Measurements from ENCODE around the gene TNNT1. TPM values are rescaled to one million over a fixed set of nuclear protein-coding genes. Genes with fewer than 3 reads are reported as not detected.

Gene TNNT1
- polyA plus RNA-seq, 1 donor from 2014 or later = 6.2 TPM

DNA sequence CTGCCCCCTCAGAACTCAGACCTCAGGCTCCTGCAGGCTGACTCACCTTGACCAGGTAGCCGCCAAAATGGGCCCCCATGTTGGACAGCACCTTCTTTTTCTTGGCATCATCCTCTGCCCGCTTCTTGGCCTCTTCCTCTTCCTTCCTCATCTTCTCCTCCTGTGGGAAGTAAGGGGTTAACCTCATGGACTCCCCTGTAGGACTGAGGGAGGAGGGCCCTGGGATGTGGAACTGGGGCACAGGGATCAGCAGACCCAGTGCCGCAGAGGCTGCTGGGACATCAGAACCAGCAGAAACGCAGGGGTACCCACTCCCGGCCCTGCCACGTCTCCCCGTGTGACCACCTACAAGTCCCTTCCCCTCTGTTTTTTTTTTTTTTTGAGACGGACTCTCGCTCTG is 11.1 kb downstream of the TNNT1 start:
- H3K4me3 ChIP-seq (ENCODE audit: low read length) = no peak overlapping the region
- H4K20me1 ChIP-seq (ENCODE audit: insufficient read depth) = no peaks in the 10 kb centered on the region
- H3K4me2 ChIP-seq (ENCODE audit: low read length) = no peak overlapping the region
- no peaks in the 10 kb centered on the region for H3K79me2 ChIP-seq (replicated peaks; ENCODE audit: insufficient read depth, low read length)
- H3K9me2 ChIP-seq (ENCODE audit: insufficient read depth, low read length) = no peaks in the 10 kb centered on the region
- no peak overlapping the region for H2AFZ ChIP-seq (ENCODE audit: low read depth, low read length)
- H3K27me3 ChIP-seq (ENCODE audit: insufficient read depth, low read depth, low read length) = no peaks in the 10 kb centered on the region
- H3K9ac ChIP-seq (ENCODE audit: low read length) = no peak overlapping the region
- no peaks in the 10 kb centered on the region for H3F3A ChIP-seq (ENCODE audit: insufficient read depth, low read length, poor library complexity, severe bottlenecking)
- H3K36me3 ChIP-seq (ENCODE audit: insufficient read depth, low read length) = no peaks in the 10 kb centered on the region
- H3K27ac ChIP-seq (ENCODE audit: low read length) = no peak overlapping the region
- no peaks in the 10 kb centered on the region for H3K9me3 ChIP-seq (ENCODE audit: low read length)
- TF ChIP-seq, protein P1, sequence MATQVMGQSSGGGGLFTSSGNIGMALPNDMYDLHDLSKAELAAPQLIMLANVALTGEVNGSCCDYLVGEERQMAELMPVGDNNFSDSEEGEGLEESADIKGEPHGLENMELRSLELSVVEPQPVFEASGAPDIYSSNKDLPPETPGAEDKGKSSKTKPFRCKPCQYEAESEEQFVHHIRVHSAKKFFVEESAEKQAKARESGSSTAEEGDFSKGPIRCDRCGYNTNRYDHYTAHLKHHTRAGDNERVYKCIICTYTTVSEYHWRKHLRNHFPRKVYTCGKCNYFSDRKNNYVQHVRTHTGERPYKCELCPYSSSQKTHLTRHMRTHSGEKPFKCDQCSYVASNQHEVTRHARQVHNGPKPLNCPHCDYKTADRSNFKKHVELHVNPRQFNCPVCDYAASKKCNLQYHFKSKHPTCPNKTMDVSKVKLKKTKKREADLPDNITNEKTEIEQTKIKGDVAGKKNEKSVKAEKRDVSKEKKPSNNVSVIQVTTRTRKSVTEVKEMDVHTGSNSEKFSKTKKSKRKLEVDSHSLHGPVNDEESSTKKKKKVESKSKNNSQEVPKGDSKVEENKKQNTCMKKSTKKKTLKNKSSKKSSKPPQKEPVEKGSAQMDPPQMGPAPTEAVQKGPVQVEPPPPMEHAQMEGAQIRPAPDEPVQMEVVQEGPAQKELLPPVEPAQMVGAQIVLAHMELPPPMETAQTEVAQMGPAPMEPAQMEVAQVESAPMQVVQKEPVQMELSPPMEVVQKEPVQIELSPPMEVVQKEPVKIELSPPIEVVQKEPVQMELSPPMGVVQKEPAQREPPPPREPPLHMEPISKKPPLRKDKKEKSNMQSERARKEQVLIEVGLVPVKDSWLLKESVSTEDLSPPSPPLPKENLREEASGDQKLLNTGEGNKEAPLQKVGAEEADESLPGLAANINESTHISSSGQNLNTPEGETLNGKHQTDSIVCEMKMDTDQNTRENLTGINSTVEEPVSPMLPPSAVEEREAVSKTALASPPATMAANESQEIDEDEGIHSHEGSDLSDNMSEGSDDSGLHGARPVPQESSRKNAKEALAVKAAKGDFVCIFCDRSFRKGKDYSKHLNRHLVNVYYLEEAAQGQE (IDR thresholded peaks at IDR 0.05; ENCODE audit: borderline replicate concordance) = no peak
- no peak for TF ChIP-seq EP300 (conservative IDR thresholded peaks at IDR 0.05; ENCODE audit: poor library complexity, severe bottlenecking)
- no peak for TF ChIP-seq TAF1 (IDR thresholded peaks at IDR 0.05; ENCODE audit: low read depth)
- TF ChIP-seq, protein P2, sequence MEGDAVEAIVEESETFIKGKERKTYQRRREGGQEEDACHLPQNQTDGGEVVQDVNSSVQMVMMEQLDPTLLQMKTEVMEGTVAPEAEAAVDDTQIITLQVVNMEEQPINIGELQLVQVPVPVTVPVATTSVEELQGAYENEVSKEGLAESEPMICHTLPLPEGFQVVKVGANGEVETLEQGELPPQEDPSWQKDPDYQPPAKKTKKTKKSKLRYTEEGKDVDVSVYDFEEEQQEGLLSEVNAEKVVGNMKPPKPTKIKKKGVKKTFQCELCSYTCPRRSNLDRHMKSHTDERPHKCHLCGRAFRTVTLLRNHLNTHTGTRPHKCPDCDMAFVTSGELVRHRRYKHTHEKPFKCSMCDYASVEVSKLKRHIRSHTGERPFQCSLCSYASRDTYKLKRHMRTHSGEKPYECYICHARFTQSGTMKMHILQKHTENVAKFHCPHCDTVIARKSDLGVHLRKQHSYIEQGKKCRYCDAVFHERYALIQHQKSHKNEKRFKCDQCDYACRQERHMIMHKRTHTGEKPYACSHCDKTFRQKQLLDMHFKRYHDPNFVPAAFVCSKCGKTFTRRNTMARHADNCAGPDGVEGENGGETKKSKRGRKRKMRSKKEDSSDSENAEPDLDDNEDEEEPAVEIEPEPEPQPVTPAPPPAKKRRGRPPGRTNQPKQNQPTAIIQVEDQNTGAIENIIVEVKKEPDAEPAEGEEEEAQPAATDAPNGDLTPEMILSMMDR (IDR thresholded peaks at IDR 0.05; ENCODE audit: poor library complexity, severe bottlenecking) = no peak
- TF ChIP-seq POLR2AphosphoS5 (IDR thresholded peaks at IDR 0.05) = no peak
- TF ChIP-seq MXI1 (conservative IDR thresholded peaks at IDR 0.05; ENCODE audit: poor library complexity, severe bottlenecking) = no peak
- TF ChIP-seq SMC3 (conservative IDR thresholded peaks at IDR 0.05; ENCODE audit: poor library complexity) = no peak
- TF ChIP-seq EZH2 (IDR thresholded peaks at IDR 0.05; ENCODE audit: borderline replicate concordance, insufficient read depth, low read length, poor library complexity, severe bottlenecking) = no peak
- TF ChIP-seq RAD21 (conservative IDR thresholded peaks at IDR 0.05) = no peak

DNA sequence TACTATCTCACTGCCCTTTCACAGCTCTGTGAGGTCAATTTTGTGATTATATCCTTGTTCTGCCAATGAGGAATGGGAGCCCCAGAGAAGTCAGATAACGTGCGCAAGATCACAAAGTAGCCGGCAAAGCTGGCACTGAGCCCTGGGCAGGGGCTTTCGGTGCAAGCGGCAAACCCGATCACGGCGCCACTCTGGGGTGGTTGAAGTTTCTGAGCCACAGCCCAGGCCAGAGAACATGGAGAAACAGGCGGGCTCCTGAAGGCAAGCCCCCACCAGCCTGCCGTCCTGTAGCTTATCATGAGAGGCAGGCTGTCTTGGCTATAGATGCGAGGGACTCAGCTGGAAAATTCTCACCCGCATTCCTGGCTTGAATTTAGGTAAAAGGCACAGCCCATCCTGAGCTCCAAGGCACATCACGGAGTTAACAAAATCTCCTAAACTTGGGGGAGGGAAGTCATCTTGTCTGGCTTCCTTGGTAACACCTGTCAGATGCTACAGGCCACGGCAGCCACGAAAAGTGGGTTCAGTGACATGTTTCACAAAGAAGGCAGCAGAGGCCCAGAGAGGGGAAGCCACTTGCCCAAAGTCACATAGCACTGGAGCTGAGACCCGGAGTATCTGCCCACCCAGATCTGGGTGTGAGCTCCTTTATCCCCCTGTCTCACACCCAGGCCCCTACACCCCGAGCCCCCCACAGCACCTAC is 12.5 kb downstream of the TNNT1 start:
- Histone ChIP-seq H3K9ac (ENCODE audit: low read length) (no peak overlapping the region), H3K36me3 (ENCODE audit: insufficient read depth, low read length) (no peaks in the 10 kb centered on the region)

More for the DNA sequence above, 12.5 kb downstream of the TNNT1 start:
- Histone ChIP-seq H3K27ac (ENCODE audit: low read length) (no peak overlapping the region), H3K9me3 (ENCODE audit: low read length) (no peaks in the 10 kb centered on the region), H3K4me2 (ENCODE audit: low read length) (no peak overlapping the region), H4K20me1 (ENCODE audit: insufficient read depth) (no peaks in the 10 kb centered on the region), H3F3A (ENCODE audit: insufficient read depth, low read length, poor library complexity, severe bottlenecking) (no peaks in the 10 kb centered on the region), H3K27me3 (ENCODE audit: insufficient read depth, low read depth, low read length) (no peaks in the 10 kb centered on the region), H3K4me3 (ENCODE audit: low read length) (no peak overlapping the region), H3K9me2 (ENCODE audit: insufficient read depth, low read length) (no peaks in the 10 kb centered on the region), H2AFZ (ENCODE audit: low read depth, low read length) (no peak overlapping the region), H3K79me2 (replicated peaks; ENCODE audit: insufficient read depth, low read length) (no peaks in the 10 kb centered on the region)
- TF ChIP-seq RAD21 (conservative IDR thresholded peaks at IDR 0.05) (no peak), POLR2AphosphoS5 (IDR thresholded peaks at IDR 0.05) (no peak), EZH2 (IDR thresholded peaks at IDR 0.05; ENCODE audit: borderline replicate concordance, insufficient read depth, low read length, poor library complexity, severe bottlenecking) (no peak), EP300 (conservative IDR thresholded peaks at IDR 0.05; ENCODE audit: poor library complexity, severe bottlenecking) (no peak), SMC3 (conservative IDR thresholded peaks at IDR 0.05; ENCODE audit: poor library complexity) (no peak), TAF1 (IDR thresholded peaks at IDR 0.05; ENCODE audit: low read depth) (no peak), MXI1 (conservative IDR thresholded peaks at IDR 0.05; ENCODE audit: poor library complexity, severe bottlenecking) (no peak)
- TF ChIP-seq, protein P1 (IDR thresholded peaks at IDR 0.05; ENCODE audit: borderline replicate concordance) = no peak
- TF ChIP-seq, protein P2 (IDR thresholded peaks at IDR 0.05; ENCODE audit: poor library complexity, severe bottlenecking) = no peak

All from neural cell (in vitro differentiated cells).